NT2/D1 (cell line): ENCODE results near the gene GRM5.

ENCODE experiments used
- SUZ12 ChIP-seq: IDR thresholded peaks from 2 replicates; pipeline ENCODE4 v1.6.1; 2011; ENCODE audit not compliant: insufficient read length, insufficient read depth; ENCODE audit errors: extremely low read depth
- YY1 ChIP-seq: IDR thresholded peaks from 2 replicates; pipeline ENCODE4 v1.6.1; 2011; ENCODE audit not compliant: insufficient read length, insufficient read depth

- TF ChIP-seq SUZ12 (no peak), YY1 (no peak)
Measured at GRCh38 chr11:88814076-88814475, 251.7 kb downstream of the GRM5 start.
